ENCODE results near the gene REEP1.

REEP1 gene

GRCh38 chr2:86229221-86229620, 108.2 kb downstream of the REEP1 start:
- TF ChIP-seq TAF1 (IDR thresholded peaks at IDR 0.05; ENCODE audit: borderline replicate concordance, insufficient read depth, low read length) (no peak), FOXP2 (optimal IDR thresholded peaks at IDR 0.05; ENCODE audit: borderline replicate concordance, extremely low read depth, extremely low read length, insufficient read depth) (no peak), REST (IDR thresholded peaks at IDR 0.05; ENCODE audit: insufficient read depth in 1 of 2, low read depth in 2 of 2, low read length in 2 of 2) (no peak), SIN3A (IDR thresholded peaks at IDR 0.05; ENCODE audit: borderline replicate concordance, insufficient read depth, low read length) (no peak), POLR2AphosphoS5 (IDR thresholded peaks at IDR 0.05; ENCODE audit: low read depth, low read length) (no peak)

GRCh38 chr2:86227685-86228084, 109.7 kb downstream of the REEP1 start:
- TF ChIP-seq REST (IDR thresholded peaks at IDR 0.05; ENCODE audit: insufficient read depth in 1 of 2, low read depth in 2 of 2, low read length in 2 of 2), result no peak
- TF ChIP-seq TAF1 (IDR thresholded peaks at IDR 0.05; ENCODE audit: borderline replicate concordance, insufficient read depth, low read length), result no peak
- TF ChIP-seq POLR2AphosphoS5 (IDR thresholded peaks at IDR 0.05; ENCODE audit: low read depth, low read length), result no peak
- no peak for TF ChIP-seq FOXP2 (optimal IDR thresholded peaks at IDR 0.05; ENCODE audit: borderline replicate concordance, extremely low read depth, extremely low read length, insufficient read depth)
- no peak for TF ChIP-seq SIN3A (IDR thresholded peaks at IDR 0.05; ENCODE audit: borderline replicate concordance, insufficient read depth, low read length)

DNA sequence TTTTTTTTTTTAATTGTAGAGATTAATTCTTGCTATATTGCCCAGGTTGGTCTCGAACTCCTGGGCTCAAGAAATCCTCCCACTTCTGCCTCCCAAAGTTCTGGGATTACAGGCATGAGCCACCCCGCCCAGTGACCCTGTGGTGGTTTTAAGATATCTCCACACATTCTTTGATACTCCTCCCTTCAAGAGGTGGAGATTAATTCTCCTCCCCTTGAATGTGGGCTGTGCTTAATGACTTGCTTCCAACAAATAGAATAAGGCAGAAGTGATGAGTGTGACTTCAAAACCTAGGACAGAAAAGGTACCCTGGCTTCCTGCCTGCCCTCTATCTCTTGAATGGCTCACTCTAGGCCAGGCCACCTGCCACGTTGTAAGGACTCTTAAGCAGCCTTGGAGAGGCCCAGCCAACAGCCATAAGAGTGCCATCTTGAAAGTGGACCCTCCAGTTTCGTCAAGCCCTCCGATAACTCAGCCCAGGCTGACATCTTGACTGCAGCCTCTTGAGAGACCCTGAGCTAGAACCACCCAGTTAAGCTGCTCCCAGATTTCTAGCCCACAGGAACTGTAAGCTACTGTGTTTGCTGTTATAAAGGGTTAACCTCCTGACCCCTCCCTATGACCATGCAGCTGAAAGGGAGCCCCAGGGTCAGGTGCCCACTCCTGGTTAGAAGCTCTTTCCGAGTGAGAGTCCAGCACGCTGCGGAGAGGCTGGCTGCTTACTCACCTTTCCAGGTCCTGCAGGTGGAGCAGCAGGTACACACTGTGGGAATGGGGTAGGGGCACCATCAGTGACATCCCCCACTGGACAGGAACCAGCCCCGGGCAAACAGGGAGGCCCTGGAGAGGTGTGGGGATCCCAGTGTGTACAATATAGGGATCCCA, 110.5 kb downstream of the REEP1 start:
- TF ChIP-seq FOXP2 (optimal IDR thresholded peaks at IDR 0.05; ENCODE audit: borderline replicate concordance, extremely low read depth, extremely low read length, insufficient read depth) (no peak), POLR2AphosphoS5 (IDR thresholded peaks at IDR 0.05; ENCODE audit: low read depth, low read length) (no peak), REST (IDR thresholded peaks at IDR 0.05; ENCODE audit: insufficient read depth in 1 of 2, low read depth in 2 of 2, low read length in 2 of 2) (no peak), TAF1 (IDR thresholded peaks at IDR 0.05; ENCODE audit: borderline replicate concordance, insufficient read depth, low read length) (no peak), SIN3A (IDR thresholded peaks at IDR 0.05; ENCODE audit: borderline replicate concordance, insufficient read depth, low read length) (no peak)

- TF ChIP-seq REST (IDR thresholded peaks at IDR 0.05; ENCODE audit: insufficient read depth in 1 of 2, low read depth in 2 of 2, low read length in 2 of 2) (no peak), FOXP2 (optimal IDR thresholded peaks at IDR 0.05; ENCODE audit: borderline replicate concordance, extremely low read depth, extremely low read length, insufficient read depth) (no peak), TAF1 (IDR thresholded peaks at IDR 0.05; ENCODE audit: borderline replicate concordance, insufficient read depth, low read length) (no peak), POLR2AphosphoS5 (IDR thresholded peaks at IDR 0.05; ENCODE audit: low read depth, low read length) (no peak), SIN3A (IDR thresholded peaks at IDR 0.05; ENCODE audit: borderline replicate concordance, insufficient read depth, low read length) (no peak)
Measured at GRCh38 chr2:86226070-86226469, 111.4 kb downstream of the REEP1 start.

Measured in PFSK-1 (cell line).